Epithelial cell of proximal tubule (primary cell): ENCODE measurements around the gene ALOX15B. TPM values are rescaled to one million over a fixed set of nuclear protein-coding genes. Genes with fewer than 3 reads are reported as not detected.

ENCODE experiments used
- DNase-seq: peaks from one replicate; pipeline ENCODE4 v3.0.0-alpha.2; 2011; ENCODE audit warnings: low read depth
- H3K4me3 ChIP-seq: 2 replicates; pipeline ENCODE4 v1.5.1; 2011; ENCODE audit warnings: low read depth, mild to moderate bottlenecking, low read length
- total RNA-seq: library from RNA; depleted of rRNA; stranded (reverse); fragments of >200 nt; gene quantifications from 2 replicates; pipeline ENCODE4 v1.2.3, GENCODE V29; 2015
- TF ChIP-seq, protein P1 (sequence below): conservative IDR thresholded peaks from 2 replicates; pipeline ENCODE4 v1.5.1; 2012; ENCODE audit warnings: low read depth, mild to moderate bottlenecking, low read length

The ALOX15B gene
- total RNA-seq, 1 donor from 2014 or later: 1.3 TPM

DNA sequence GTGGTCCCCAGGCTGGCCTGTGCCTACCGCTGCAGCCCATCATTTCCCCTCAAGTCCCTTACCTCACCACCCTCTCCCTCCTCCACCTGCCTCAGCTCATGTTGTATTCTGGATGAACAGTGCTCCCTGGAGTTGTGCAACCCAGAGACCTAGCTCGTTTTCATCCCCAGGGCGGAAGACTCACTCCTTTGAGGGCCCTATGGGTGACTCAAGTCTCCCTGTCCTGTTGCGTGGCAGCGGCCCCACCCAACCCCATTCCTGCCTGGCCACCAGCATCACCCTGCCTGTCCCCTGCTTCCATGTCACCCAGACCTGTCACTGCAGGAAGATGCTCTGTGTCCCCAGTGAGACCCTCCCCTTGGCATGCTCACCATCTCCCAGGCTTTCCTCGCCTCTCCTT is 45.4 kb downstream of the ALOX15B start:
- TF ChIP-seq, protein P1, sequence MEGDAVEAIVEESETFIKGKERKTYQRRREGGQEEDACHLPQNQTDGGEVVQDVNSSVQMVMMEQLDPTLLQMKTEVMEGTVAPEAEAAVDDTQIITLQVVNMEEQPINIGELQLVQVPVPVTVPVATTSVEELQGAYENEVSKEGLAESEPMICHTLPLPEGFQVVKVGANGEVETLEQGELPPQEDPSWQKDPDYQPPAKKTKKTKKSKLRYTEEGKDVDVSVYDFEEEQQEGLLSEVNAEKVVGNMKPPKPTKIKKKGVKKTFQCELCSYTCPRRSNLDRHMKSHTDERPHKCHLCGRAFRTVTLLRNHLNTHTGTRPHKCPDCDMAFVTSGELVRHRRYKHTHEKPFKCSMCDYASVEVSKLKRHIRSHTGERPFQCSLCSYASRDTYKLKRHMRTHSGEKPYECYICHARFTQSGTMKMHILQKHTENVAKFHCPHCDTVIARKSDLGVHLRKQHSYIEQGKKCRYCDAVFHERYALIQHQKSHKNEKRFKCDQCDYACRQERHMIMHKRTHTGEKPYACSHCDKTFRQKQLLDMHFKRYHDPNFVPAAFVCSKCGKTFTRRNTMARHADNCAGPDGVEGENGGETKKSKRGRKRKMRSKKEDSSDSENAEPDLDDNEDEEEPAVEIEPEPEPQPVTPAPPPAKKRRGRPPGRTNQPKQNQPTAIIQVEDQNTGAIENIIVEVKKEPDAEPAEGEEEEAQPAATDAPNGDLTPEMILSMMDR: no peak
- H3K4me3 ChIP-seq: no peak overlapping the region
- no peak for DNase-seq

DNA sequence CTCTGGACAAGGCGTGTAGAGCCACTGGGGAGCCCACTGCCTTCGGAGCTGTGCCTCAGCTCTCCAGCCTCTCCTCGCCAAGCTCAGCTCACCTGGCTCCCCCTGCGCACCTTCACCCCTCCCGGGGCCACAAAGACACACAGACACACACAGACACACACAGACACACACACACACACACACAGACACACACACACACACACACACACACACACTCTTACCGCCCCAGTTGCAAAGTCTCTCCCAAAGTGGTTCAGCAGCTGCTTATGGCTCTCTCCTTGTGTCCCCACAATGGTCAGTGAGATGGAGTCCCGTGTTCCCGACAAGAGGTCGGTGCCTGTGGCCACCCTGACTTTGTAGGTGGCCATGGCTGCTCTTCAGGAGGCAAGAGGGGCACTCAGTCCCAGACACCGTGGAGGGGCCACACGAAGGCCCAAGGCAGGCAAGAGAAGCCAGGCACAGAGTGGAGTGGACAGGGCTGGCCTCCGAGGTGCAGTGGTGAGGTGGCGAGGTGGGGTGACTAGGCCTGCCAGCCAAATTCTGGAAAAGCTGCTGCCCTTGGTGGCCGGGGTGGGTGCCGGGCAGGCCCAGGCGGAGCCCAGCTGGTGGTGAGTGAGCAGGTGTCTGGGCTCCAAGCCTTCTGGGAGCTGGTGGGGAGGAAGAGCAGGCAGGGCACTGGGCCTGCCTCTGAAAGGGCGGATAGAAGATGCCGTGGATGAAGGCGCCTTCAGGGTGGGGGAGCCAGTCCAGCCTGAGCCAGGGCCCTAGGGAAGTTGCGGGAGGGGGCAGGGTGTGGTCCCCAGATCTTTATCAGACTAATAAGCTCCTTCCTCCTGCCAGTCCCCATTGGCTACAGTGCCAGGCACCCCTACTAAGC is 48.5 kb downstream of the ALOX15B start, which contains the start of gene ALOX12B:
Gene ALOX12B (minus strand): TSS at position 642 of the 877 bp plus-strand sequence. CDS start 274 bp downstream, at position 368.
- TF ChIP-seq, protein P1: no peak
- H3K4me3 ChIP-seq: no peak within 1 kb of the TSS
- no peak for DNase-seq

DNA sequence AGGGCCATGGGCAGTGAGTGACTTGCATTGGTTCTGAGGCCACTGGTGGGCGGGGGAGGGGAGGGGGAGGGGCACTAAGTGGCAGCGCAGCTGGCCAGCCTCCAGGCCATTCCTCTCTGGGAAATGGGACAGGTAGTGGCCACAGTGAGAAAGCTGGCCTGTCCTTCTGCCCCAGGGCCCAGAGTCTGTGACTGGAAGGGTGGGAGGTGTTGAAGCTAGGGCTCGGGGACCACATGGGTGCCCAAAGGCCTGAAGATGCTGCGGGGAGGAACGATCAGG is 49.0 kb downstream of the ALOX15B start:
- DNase-seq: no peak
- TF ChIP-seq, protein P1: no peak
- H3K4me3 ChIP-seq: no peak overlapping the region

DNA sequence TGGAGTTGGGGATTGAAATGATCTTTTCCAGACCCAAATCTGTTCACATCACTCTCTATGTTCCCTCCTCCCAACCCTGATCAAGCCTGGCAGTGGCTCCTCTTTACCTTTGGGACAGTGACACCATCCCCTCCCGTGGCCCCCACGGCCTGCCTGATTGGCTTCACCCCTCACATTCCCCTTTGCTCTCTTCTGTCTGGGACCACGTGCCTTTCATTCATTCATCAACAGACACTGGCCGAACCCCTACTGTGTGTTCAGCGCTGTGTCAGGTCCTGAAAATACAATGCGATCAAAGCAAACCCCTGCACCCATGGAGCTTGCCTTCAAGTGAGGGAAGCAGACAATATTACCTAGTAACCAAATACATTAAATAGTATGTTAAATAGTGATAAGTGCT is 50.9 kb downstream of the ALOX15B start:
- DNase-seq: no peak
- no peak overlapping the region for H3K4me3 ChIP-seq
- TF ChIP-seq, protein P1: no peak

DNA sequence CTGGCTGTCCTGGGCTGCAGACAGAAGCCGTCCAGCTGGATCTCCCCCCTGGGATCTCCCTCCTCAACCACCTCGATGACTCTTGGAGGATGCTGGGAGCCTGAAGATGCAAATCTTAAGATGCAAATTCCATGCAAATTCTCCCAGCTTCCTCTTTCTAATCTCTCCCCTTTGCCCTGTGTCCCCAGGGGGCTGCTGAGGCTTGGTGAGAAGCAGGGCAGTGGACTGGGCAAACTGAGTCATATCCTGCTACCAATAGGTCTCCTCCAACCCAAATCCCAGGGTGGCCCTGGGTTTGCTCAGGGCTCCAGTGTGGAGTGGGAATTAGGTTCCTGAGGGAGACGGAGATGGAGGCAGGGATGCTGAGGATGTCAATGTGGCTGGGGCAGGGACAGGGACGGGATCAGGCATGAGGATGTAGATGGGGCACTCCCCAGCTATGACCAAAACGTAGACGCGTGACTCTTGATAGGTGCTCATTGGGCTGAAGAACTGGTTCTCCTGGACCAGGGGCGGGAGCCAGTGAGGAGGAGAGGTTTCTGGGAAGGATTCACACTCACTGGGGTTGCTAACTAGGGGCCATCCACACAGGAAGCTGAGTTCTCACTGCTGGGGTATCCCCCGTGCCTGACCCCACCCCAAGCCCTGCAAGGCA is 52.3 kb downstream of the ALOX15B start:
- DNase-seq: no peak
- H3K4me3 ChIP-seq: no peak overlapping the region
- TF ChIP-seq, protein P1: no peak

DNA sequence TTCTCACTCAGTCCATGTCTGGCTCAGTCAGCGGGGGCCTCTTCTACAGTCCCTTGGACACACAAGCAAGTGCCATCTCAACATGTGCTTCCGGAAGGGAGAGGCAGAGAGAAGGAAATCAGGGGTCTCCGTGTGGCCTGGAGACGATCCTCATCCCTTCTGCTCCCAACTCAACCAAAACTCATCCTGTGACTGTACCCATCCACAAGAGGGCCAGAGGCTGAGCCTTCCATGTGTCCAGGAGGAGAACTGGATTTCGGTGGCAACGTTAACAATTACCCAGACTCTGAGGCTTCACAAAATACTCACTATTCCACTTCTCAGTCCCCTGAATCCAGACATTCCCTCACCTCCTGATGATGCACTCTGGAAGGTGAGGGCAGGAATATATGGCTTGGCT is 56.5 kb downstream of the ALOX15B start:
- no peak overlapping the region for H3K4me3 ChIP-seq
- TF ChIP-seq, protein P1: no peak
- DNase-seq: no peak
